GM21576 (cell line): ENCODE data around the gene EGF.
A peak's percentile ranks its signal among the peaks of the same experiment; 100 is the strongest.
"Not testable (repeated sequence)": the region's sequence is repeated elsewhere in the genome, so short reads cannot be mapped to it uniquely, and the experiment has no call there.

Experiments used
- ATAC-seq: cut with Tn5 transposase; IDR thresholded peaks from one replicate; pipeline ENCODE4 v1.9.1; 2021; ENCODE audit warnings: mild to moderate bottlenecking, moderate library complexity; ENCODE audit not compliant: unreplicated experiment

EGF gene

DNA sequence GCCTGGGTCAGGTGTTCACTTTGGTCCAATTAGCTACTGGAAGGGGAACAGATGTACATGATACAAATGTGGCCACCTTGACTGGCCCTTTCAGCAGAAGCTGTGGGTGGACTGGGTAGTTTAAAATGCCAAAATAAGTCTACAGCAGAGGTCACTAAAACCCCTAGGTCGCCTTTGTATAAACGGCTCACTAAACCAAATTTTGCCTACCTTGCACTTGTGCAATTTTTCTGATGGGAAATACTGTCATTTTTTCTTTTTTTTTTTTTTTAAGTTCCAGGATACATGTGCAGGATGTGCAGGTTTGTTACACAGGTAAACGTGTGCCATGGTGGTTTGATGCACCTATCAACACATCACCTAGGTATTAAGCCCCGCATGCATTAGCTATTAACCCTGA, 109.8 kb downstream of the EGF start:
- no peak for ATAC-seq

DNA sequence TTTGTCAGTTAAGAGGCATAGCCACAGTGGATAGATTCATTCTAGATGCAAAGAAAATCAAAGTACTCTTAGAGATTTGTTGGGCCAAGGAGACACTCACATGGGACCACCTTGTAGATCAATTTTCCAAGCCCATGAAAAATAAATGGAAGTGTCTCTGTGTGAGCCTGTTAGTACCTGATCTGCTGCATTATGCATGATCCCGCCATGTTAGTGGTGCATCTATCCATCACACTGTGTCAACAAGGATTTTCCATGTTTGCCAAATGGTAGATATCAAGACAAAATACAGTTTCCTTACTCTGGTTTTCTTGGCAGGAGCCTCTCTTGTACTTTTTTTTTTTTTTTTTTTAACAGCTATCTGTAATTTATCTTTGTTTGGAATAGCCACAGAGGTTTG, 112.4 kb downstream of the EGF start:
- no peak for ATAC-seq

DNA sequence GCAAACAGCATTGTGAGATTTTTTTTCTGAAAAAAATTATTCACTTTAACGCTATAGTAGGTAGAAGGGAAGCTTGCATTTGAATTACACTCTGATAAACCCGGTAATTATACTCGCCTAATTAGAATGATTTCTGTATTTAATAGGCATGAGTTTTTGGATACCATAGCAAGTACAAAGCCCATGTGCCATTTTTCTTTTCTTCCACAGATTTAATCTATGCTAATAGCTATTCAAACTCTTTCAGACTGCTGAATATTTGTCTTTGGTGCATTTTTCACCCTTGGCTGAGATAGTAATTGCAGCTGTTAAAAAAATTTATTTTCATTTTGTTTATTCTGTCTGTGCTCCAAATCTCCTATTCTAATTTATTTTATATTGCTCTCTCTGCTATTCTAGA, 113.0 kb downstream of the EGF start:
- no peak for ATAC-seq

DNA sequence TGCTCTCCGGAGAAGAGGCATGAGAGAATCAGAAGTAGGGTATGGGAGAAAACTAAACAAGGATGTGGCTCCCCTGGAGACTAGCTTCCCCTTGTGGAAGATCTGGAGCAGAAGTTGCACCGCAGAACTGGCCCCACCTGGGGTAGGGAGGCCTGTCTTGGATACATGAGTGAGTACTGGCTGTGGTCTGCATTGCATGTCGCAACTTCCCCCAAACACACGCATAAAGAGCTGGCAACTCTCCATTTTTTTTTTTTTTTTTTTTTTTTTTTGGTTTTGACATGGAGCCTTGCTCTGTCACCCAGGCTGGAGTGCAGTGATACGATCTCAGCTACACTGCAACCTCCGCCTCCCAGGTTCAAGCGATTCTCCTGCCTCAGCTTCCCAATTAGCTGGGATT, 119.9 kb downstream of the EGF start:
- no peak for ATAC-seq

GRCh38 chr4:110033355-110034025, 120.8 kb downstream of the EGF start:
- no peak for ATAC-seq

DNA sequence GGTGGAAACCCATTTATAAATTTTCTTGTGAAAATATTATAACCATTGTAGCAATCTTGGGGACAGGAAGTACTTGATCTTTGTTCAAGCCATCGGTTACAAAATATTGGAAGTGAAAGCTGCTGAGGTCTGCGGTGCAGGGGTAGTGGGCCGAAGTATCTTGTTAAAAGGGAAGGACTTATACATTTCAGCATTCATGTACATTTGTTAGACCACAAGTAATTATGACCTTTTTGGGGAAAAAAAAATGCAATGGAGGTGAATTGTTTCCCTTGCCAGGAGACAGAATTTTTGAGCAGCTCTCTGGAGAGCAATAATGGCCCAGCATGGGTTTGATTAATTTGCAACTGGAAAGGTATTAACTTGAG, 121.3 kb downstream of the EGF start:
- ATAC-seq: peak; percentile 98

DNA sequence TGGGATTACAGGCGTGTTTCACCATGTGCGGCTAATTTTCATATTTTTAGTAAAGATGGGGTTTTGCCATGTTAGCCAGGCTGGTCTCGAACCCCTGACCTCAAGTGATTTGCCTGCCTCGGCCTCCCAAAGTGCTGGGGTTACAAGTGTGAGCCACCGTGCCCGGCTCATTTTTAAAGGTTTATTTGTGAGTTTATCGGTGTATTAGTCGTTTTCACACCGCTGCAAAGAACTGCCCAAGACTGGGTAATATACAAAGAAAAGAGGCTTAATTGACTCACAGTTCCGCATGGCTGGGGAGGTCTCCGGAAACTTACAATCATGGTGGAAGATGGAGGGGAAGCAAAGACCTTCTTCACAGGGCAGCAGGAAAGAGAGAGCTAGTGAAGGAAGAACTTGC, 126.5 kb downstream of the EGF start:
- ATAC-seq: not testable (repeated sequence)

GRCh38 chr4:110041735-110042134, 129.1 kb downstream of the EGF start:
- ATAC-seq: no peak

DNA sequence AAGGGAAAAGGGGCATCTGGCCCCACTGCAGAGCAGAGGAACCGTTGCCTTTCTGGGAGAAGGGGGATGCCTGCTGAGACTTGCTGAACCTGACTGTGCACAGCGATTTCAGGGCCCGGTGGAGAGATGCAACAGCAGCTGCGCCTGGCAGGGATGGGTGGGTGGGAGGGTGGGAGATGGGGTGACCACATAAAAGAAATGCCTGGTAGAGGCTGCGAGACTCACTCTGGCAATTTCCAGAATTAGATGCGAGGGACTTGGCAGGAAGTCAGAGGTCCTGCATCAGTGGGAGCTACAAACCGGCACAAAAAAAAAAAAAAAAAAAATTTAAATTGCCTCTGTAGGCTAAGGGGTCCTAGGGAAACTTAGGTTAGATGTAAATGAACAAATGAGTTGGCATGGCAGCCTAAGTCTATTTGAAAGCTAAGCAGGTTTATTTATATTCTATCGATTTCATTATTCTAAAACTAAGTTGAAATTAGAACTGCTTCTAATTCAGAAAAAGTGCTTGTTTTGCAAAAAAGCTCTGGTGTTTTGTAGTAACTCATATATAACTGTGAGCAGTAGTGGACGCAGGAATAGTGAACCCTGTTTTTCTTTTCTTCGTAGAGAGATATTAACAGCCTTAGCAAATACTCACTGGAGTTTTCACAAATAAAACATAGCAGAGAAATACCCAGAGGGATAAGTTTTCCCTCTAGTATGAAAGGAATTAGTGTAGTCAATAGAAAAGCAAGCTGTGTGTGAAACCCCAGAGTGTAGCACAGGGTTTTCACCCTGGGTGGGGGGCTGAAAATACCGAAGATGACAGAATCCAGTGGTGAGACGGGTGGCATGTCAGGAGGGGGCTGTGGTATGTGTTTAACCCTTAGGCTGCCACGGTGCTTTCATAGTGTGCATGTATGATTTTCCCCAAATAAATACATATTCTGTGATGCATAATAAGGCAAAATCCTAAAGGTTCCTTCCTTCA, 130.1 kb downstream of the EGF start:
- ATAC-seq: no peak

DNA sequence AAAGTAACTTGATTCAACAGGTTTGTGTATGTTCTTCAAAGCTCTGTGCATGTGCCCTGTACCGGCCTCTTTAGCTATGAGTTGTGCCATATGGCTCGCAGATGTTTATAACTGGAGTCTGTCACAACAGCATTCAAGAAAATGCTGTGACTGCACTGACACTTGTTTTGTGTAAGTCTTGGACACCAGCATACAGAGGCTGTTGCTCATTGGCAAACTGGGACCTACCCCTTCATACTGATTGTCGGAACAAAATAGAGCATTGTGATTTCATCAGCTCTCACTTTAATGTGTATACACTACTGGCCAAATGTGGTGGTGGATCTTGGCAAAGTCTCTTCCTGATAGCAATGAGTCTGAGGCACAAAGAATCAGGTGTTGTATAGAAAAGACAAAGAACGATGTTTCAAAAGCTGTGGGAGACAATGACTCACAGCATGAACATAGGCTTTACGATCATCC, 133.9 kb downstream of the EGF start:
- no peak for ATAC-seq

DNA sequence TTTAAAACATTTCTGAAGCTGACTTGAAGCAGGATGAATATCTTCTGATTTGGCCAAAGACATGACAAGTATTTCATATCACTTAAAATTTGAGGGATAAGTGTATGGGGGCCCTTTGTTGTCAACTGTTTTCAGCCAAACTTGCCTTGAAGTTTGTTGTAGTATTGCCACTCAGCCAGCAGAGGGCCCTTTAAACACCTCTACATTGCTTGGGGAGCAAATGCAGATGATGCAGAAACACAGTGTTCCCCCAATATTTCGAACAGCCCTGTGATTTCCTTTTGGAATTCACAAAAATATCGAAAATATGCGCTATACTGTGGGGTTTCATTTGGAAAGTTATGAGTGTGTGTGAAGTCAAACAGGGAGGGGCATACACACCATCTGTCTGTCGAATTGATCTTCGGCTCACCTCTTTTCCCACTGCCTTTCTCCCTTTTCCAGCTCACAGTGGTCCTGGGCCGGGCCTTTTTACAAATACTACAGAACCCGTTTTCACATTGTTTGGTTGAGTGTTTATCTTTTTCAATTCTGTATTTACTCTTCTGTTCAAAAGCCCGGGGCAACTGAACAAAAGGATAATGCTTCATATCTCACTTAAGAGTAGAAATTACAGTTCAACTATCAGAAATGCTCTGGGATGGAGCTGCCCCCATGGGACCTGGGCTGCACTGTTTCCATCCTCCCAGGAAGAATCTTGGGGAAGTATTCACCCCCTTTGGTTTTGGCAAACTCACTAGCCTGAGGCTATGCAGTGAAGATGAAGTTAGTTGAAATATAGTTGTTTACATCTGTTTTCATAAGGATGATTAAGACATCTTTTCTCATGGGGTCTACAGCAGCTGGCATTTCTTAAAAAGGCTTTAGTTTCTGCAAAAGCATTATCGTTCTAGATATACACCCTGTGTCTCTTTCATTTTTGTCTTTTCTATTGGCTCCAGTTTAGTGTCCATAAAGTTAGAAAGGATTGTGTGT, 137.6 kb downstream of the EGF start:
- no peak for ATAC-seq

DNA sequence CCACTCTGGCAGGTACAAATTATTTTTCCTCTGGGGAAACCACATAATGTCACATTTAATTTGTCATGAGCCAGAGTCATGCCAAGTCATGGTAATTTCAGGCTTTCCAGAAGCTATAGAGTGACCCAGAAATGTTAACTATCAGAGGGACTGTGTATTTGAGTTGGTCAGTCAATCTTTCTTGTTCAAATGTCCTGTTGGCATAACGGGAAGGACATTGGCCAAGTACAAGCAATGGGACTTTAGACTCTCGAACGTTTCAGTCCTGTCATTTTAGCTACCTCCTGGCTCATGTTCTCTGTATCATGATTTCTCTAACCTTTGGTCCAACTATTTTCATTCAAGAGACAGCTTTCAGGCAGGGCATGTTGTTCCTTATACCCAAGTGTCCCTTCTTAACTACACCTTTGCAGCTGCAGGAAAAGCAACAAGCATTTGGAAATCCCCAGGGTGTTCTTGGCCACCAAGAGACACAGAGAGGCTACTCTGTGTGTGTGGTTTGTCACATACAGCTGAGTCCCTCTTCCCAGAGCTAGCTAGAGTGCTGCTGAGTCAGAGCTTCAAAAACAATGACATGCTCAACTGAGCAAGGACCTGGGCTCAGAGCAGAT, 142.6 kb downstream of the EGF start:
- ATAC-seq: peak; percentile 69

- ATAC-seq: no peak
Measured at GRCh38 chr4:110058677-110059076, 146.0 kb downstream of the EGF start.

DNA sequence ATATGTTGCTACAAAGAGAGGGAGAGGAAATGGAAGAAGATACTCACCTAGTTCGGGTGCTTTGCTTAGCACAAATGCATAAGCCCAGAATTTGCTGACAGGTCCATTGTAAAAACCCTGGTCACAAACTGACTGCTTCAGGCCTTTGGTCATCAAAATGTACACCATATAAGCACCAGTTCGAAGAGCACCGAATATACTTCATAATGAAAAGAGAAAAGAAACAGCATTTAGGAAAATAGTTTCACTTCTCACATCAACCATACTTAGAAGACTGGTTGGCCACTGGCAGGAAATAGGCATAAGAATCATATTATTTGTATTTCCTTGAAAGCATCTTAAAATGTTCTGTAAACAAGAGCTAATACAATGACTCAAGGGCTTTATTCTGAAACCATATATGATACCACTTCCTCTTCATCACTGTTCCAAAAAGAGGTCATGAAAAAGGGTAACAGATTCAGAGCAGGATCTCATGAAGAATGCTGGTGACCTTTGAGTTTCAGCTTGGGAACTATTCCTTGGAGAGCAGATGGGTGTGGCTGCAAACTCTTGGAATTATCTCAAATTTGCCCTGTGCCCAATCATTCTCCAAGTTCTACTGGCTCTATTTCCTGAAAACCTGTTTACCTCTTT, 147.0 kb downstream of the EGF start:
- peak; percentile 82 for ATAC-seq

DNA sequence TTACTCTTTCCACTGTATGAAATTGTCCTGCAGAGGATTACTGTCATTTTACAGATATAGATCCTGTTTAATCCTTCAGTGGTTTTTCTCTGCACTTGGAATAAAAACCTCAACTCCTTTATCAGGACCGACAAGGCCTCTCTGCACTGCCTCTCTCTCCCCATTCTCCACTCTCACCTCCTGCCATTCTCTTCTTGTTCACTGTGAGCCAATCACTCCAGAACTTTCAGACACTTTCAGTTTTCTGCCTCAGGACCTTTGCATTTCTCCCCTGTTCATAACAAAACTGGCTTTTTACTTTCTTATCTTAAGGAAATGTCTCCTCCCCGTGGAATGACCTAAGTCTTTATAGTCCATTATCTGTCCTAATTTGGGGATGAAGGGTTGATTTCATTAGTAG, 148.4 kb downstream of the EGF start:
- no peak for ATAC-seq
